Aorta (tissue), 5 donors: ENCODE data around the gene MYO1D. TPM values are rescaled to one million over a fixed set of nuclear protein-coding genes. Genes with fewer than 3 reads are reported as not detected.

Source experiments
- ATAC-seq: fragments of 200-7000 bp; cut with Tn5 transposase; one replicate; pipeline ENCODE4 v1.9.1; 2022; ENCODE audit warnings: moderate library complexity; ENCODE audit not compliant: low FRiP score
- DNase-seq, 2 donors: peaks; one replicate each; pipeline ENCODE4 v3.0.0-alpha.2; 2020
- H3K27ac ChIP-seq, 2 donors: one replicate each; pipeline ENCODE4 v1.5.1; 2013; ENCODE audit warnings: low read length in 2 of 2, mild to moderate bottlenecking in 2 of 2, moderate library complexity in 2 of 2, control low read depth in 1 of 2, inconsistent platforms in 1 of 2, low read depth in 1 of 2
- H3K27me3 ChIP-seq, 2 donors: one replicate each; pipeline ENCODE4 v1.6.1; 2013; ENCODE audit warnings: control low read depth in 1 of 2, low read length in 1 of 2, mild to moderate bottlenecking in 1 of 2, moderate library complexity in 1 of 2; ENCODE audit not compliant: insufficient read depth in 2 of 2, control insufficient read depth in 1 of 2
- H3K36me3 ChIP-seq, 2 donors: one replicate each; pipeline ENCODE4 v1.6.1; 2013; ENCODE audit warnings: control low read depth in 1 of 2, low read length in 1 of 2, mild to moderate bottlenecking in 1 of 2; ENCODE audit not compliant: insufficient read depth in 2 of 2, control insufficient read depth in 1 of 2
- H3K4me1 ChIP-seq, 2 donors: one replicate each; pipeline ENCODE4 v1.6.1; 2013; ENCODE audit warnings: low read length in 2 of 2, control low read depth in 1 of 2, mild to moderate bottlenecking in 1 of 2, moderate library complexity in 1 of 2; ENCODE audit not compliant: insufficient read depth in 2 of 2, control insufficient read depth in 1 of 2
- H3K4me3 ChIP-seq, 2 donors: one replicate each; pipeline ENCODE4 v1.5.1; 2013; ENCODE audit warnings: low read length in 2 of 2, control low read depth in 1 of 2, mild to moderate bottlenecking in 1 of 2
- H3K9me3 ChIP-seq: one replicate; pipeline ENCODE4 v1.6.1; 2013; ENCODE audit warnings: mild to moderate bottlenecking, low read length; ENCODE audit not compliant: control insufficient read depth
- WGBS, 2 donors: extraction: QIAGEN DNeasy Blood & Tissue Kit; methylation state at CpG; one replicate each; pipeline ENCODE4 v1.1.7; 2013; 5-methylcytosine and 5-hydroxymethylcytosine counted together
- intact Hi-C, 2 donors: fragments of 100-400 bp; cut with DNase I; formaldehyde crosslinking; loops; one replicate each; pipeline versions ENCODE4 v1.14.2 to v1.15.0; 2022
- polyA plus RNA-seq, 2 donors: library from polyadenylated mRNA; stranded (reverse); fragments of 200-250 nt; gene quantifications; one replicate each; pipeline ENCODE4 v1.2.3, GENCODE V29; 2013
- total RNA-seq, 2 donors: library from RNA; stranded (reverse); fragmentation: NEBNext Ultra II Directional; extraction: Animal tissue kit (Norgen Biotek cat#: 25700); gene quantifications; one replicate each; pipeline ENCODE4 v1.2.1, GENCODE V29; 2021
- donor health status: healthy with polysubstance abuse.
- donor health status: Bipolar disorder and iron deficiency.
- donor health status: DM: no; HTN: no; CAD: no.
- donor health status: DM: no; HTN: no; CAD: no.
- donor health status: DM: yes; HTN: yes; CAD: no.

The MYO1D gene
- total and polyA plus RNA-seq, 4 donors: 62.5 to 358 (median 164) TPM

GRCh38 chr17:32486701-32487472, 390.0 kb downstream of the MYO1D start, which contains the start of gene CDK5R1:
TSS of gene CDK5R1 (plus strand) at chr17:32486993. CDS start at chr17:32487621, 628 bp downstream.
- peak within 1 kb of the TSS in 1 of 2 donors; percentile 28 for H3K27ac ChIP-seq
- DNase-seq (peak; percentile 79 to 88), ATAC-seq (no peak)
- intact Hi-C loops: loop anchor here in 1 of 2 donors (5.0 to 10.0 kb wide), 3 partner anchors 170 to 508 kb away; partner anchors contain the start of gene SPACA3
- H3K27me3 ChIP-seq: no peaks in the 10 kb centered on the region
- peaks cover 0 to 2% of the 10 kb centered on the region in 2 donors for H3K36me3 ChIP-seq
- no peaks in the 10 kb centered on the region for H3K4me1 ChIP-seq
- H3K9me3 ChIP-seq: no peaks in the 10 kb centered on the region
- peak within 1 kb of the TSS; percentile 57 to 73 for H3K4me3 ChIP-seq
- WGBS, 2 donors: 0% methylated on average over 52 to 135 of the region's 135 CpGs

GRCh38 chr17:32486111-32486700, 390.7 kb downstream of the MYO1D start:
- DNase-seq (peak; percentile 71 to 89), ATAC-seq (peak; percentile 85)
- WGBS, 2 donors: 4 to 6% methylated on average over 32 to 72 of the region's 72 CpGs
- peak overlapping the region in 1 of 2 donors; percentile 28 for H3K27ac ChIP-seq
- no peaks in the 10 kb centered on the region for H3K4me1 ChIP-seq
- peaks cover 0 to 2% of the 10 kb centered on the region in 2 donors for H3K36me3 ChIP-seq
- no peaks in the 10 kb centered on the region for H3K27me3 ChIP-seq
- H3K9me3 ChIP-seq: no peaks in the 10 kb centered on the region
- intact Hi-C loops: loop anchor here in 1 of 2 donors (5.0 to 10.0 kb wide), 3 partner anchors 171 to 509 kb away; partner anchors contain the start of gene SPACA3
- peak overlapping the region; percentile 57 to 73 for H3K4me3 ChIP-seq

GRCh38 chr17:32485261-32486110, 391.4 kb downstream of the MYO1D start:
- ATAC-seq (no peak), DNase-seq (no peak)
- Histone ChIP-seq H3K9me3 (no peaks in the 10 kb centered on the region), H3K36me3 (peaks cover 0 to 4% of the 10 kb centered on the region in 2 donors), H3K27me3 (no peaks in the 10 kb centered on the region), H3K27ac (no peak overlapping the region), H3K4me3 (no peak overlapping the region), H3K4me1 (no peaks in the 10 kb centered on the region)
- WGBS, 2 donors: 62 to 66% methylated on average over 12 of the region's 12 CpGs
- intact Hi-C loops: loop anchor here in 1 of 2 donors (5.0 to 10.0 kb wide), 3 partner anchors 172 to 509 kb away; partner anchors contain the start of gene SPACA3

DNA sequence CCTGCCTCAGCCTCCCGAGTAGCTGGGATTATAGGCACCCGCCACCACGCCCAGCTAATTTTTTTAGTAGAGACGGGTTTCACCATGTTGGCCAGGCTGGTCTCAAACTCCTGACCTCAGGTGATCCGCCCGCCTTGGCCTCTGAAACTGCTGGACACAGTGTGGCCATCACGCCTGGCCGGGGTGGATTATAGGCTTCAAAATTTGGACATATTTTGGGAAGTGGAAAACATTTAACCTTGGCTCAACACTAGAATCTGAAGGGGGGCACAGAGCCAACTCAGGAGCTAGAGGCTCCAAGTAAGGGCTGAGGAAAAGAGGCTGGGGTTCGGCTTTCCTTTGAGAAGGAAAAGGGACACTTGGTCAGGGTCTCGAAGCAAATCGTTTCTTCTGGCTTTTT, 392.3 kb downstream of the MYO1D start:
- Histone ChIP-seq H3K27ac (no peak overlapping the region), H3K4me1 (no peaks in the 10 kb centered on the region), H3K27me3 (no peaks in the 10 kb centered on the region), H3K9me3 (no peaks in the 10 kb centered on the region), H3K36me3 (peaks cover 4 to 5% of the 10 kb centered on the region in 2 donors), H3K4me3 (no peak overlapping the region)
- DNase-seq (no peak), ATAC-seq (no peak)
- WGBS, 2 donors: 52 to 53% methylated on average over 11 of the region's 11 CpGs
- intact Hi-C loops: loop anchor here (5.0 to 10.0 kb wide), 5 partner anchors 173 to 510 kb away; partner anchors contain the start of gene SPACA3 (in 1 of the 2)

- no peaks in the 10 kb centered on the region for H3K4me1 ChIP-seq
- no peak overlapping the region for H3K4me3 ChIP-seq
- H3K9me3 ChIP-seq: no peaks in the 10 kb centered on the region
- H3K36me3 ChIP-seq: peaks cover 4 to 9% of the 10 kb centered on the region in 2 donors
- 71 to 77% methylated on average over 4 of the region's 4 CpGs for WGBS, 2 donors
- no peak for DNase-seq
- peak overlapping the region in 1 of 2 donors; percentile 22 for H3K27ac ChIP-seq
- no peaks in the 10 kb centered on the region for H3K27me3 ChIP-seq
- intact Hi-C loops: loop anchor here (5.0 to 10.0 kb wide), 4 partner anchors 268 to 511 kb away; partner anchors contain the start of gene SPACA3 (in 1 of the 2)
- no peak for ATAC-seq
These were observed 392.9 kb downstream of the MYO1D start for GRCh38 chr17:32484041-32484461.

- ATAC-seq (peak; percentile 83), DNase-seq (peak; percentile 86 to 87)
- no peaks in the 10 kb centered on the region for H3K4me1 ChIP-seq
- H3K36me3 ChIP-seq: peaks cover 4 to 12% of the 10 kb centered on the region in 2 donors
- no peak overlapping the region for H3K4me3 ChIP-seq
- no peaks in the 10 kb centered on the region for H3K27me3 ChIP-seq
- intact Hi-C loops: loop anchor here (5.0 to 10.0 kb wide), 4 partner anchors 269 to 511 kb away; partner anchors contain the start of gene SPACA3 (in 1 of the 2)
- peak overlapping the region in 1 of 2 donors; percentile 56 for H3K27ac ChIP-seq
- H3K9me3 ChIP-seq: no peaks in the 10 kb centered on the region
- whole genome bisulfite sequencing, 2 donors: 3 to 8% methylated on average over 7 of the region's 7 CpGs
These were observed 393.4 kb downstream of the MYO1D start for GRCh38 chr17:32483451-32484019.

DNA sequence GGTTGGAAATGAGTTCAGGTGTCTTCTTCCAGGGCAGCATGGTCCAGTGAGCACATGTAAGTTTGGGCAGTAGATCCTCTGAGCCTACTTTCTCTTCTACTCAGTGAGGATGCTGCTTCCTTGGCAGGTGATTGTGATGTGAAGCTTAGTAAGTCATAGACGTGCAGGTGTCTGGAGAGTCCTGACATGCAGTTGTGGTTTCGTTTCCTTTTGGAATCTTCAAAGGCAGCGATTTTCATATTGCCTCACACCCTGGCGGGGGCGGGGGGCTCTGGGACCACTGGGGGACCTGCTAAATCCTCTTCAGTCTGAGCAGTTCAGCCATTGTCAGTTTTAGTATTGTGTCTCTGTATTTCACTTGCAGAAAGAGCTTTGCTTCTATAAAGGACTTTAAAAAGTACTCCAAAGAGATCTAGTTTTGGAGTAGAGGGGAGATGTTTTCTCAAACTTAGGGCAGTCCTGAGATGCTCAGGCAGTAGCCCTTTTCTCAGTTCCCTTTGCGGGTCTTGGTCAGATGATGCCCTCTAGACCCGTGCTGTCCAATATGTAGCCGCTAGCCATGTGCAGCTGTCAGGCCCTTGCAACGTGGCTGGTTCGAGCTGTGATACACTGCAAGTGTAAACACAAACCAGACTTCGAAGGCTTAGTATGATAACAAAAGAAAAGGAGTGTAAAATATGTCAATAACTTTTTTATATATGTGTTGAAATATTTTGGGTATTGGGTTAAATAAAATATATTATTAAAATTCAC, 394.2 kb downstream of the MYO1D start:
- WGBS, 2 donors: 71 to 73% methylated on average over 11 of the region's 11 CpGs
- no peak for DNase-seq
- H3K4me1 ChIP-seq: no peaks in the 10 kb centered on the region
- H3K27ac ChIP-seq: no peak overlapping the region
- no peaks in the 10 kb centered on the region for H3K27me3 ChIP-seq
- intact Hi-C loops: loop anchor here (5.0 to 10.0 kb wide), 4 partner anchors 270 to 512 kb away; partner anchors contain the start of gene SPACA3 (in 1 of the 2)
- H3K36me3 ChIP-seq: peaks cover 4 to 15% of the 10 kb centered on the region in 2 donors
- no peak for ATAC-seq
- H3K9me3 ChIP-seq: no peaks in the 10 kb centered on the region
- H3K4me3 ChIP-seq: no peak overlapping the region
